Measurements from ENCODE around the gene AMBP.

Gene AMBP

DNA sequence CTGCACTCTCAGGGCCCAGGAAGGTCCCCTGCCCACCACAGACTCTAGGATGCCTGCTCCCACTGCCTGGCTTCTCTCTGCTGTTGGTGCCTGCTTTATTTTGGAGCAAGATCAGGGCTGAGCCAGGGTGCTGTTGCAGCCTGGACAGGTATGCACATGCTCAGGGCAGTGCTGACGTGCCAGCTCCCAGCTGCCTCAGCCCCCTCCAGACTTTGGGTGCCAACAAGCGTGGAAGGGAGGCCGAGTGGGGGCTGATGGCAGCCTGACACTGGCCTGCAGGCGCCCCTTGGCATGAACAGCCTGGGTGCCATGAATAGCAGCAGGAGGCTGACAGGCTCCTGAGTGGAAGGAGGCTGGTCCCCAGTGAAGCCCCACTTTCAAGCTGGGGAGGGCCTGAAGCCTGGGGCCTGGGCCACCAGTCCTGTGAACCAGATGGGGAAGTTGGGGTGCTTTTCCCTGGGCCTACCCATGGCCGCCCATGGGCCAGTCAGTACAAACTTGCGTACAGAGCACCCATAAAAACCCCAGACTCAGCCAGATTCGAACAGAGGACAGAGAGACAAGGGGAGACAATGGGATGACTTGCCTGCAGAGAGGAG, 6.8 kb downstream of the AMBP start:
- Histone ChIP-seq H3K36me3 (replicated peaks in 1 of 2; ENCODE audit: control insufficient read depth in 2 of 2, insufficient read depth in 2 of 2, low read length in 2 of 2) (no peaks in the 10 kb centered on the region), H4K8ac (ENCODE audit: low read depth, low read length) (no peak overlapping the region), H3K4ac (ENCODE audit: low read length) (no peak overlapping the region), H3K9ac (ENCODE audit: low read depth, low read length, poor library complexity) (no peak overlapping the region), H2AK5ac (ENCODE audit: low read depth, low read length) (peak overlapping the region; percentile 94), H2BK12ac (ENCODE audit: low read length) (no peak overlapping the region), H2BK15ac (ENCODE audit: low read length) (no peak overlapping the region), H3K79me1 (ENCODE audit: low read depth, low read length) (no peaks in the 10 kb centered on the region), H2BK120ac (ENCODE audit: low read depth, low read length) (peak overlapping the region; percentile 17), H3K4me3 (ENCODE audit: low read length in 2 of 2) (no peak overlapping the region), H2AFZ (ENCODE audit: low read length) (no peak overlapping the region), H3K27me3 (ENCODE audit: control insufficient read depth in 3 of 3, insufficient read depth in 3 of 3, low read depth in 1 of 3, low read length in 3 of 3) (peaks cover 0 to 2% (median 0%) of the 10 kb centered on the region in 3 experiments), H3K18ac (ENCODE audit: low read length) (peak overlapping the region; percentile 38), H3K27ac (replicated peaks; ENCODE audit: low read length) (no peak overlapping the region), H3K23ac (ENCODE audit: low read depth, low read length, poor library complexity) (peak overlapping the region; percentile 85), H4K91ac (ENCODE audit: low read depth, low read length, poor library complexity) (no peak overlapping the region), H3K4me1 (ENCODE audit: control insufficient read depth in 2 of 2, insufficient read depth in 1 of 2, low read depth in 1 of 2, low read length in 2 of 2) (no peaks in the 10 kb centered on the region), H3K9me3 (replicated peaks in 1 of 2; ENCODE audit: control insufficient read depth in 2 of 2, insufficient read depth in 1 of 2, low read depth in 1 of 2, low read length in 2 of 2) (no peaks in the 10 kb centered on the region), H3K4me2 (ENCODE audit: insufficient read depth, low read length, poor library complexity, severe bottlenecking) (no peak overlapping the region), H3K14ac (ENCODE audit: low read length) (peak overlapping the region; percentile 38), H2BK5ac (ENCODE audit: low read length) (no peak overlapping the region)
- DNase-seq (ENCODE audit: low spot score) = no peak
- WGBS, 2 donors (ENCODE audit: extremely low coverage in 2 of 2, insufficient read length in 2 of 2, insufficient replicate concordance in 1 of 2) = no CpG with 5 or more reads among the region's 7 CpGs

GRCh38 chr9:114070188-114071103, 7.7 kb downstream of the AMBP start:
- no peaks in the 10 kb centered on the region for H3K36me3 ChIP-seq (replicated peaks in 1 of 2; ENCODE audit: control insufficient read depth in 2 of 2, insufficient read depth in 2 of 2, low read length in 2 of 2)
- H2BK120ac ChIP-seq (ENCODE audit: low read depth, low read length) = peak overlapping the region; percentile 87
- H3K4me1 ChIP-seq (ENCODE audit: control insufficient read depth in 2 of 2, insufficient read depth in 1 of 2, low read depth in 1 of 2, low read length in 2 of 2) = no peaks in the 10 kb centered on the region
- H3K79me1 ChIP-seq (ENCODE audit: low read depth, low read length) = no peaks in the 10 kb centered on the region
- H2BK12ac ChIP-seq (ENCODE audit: low read length) = no peak overlapping the region
- no peak overlapping the region for H3K4ac ChIP-seq (ENCODE audit: low read length)
- peak overlapping the region; percentile 87 for H3K18ac ChIP-seq (ENCODE audit: low read length)
- H4K91ac ChIP-seq (ENCODE audit: low read depth, low read length, poor library complexity) = no peak overlapping the region
- H3K27ac ChIP-seq (replicated peaks; ENCODE audit: low read length) = no peak overlapping the region
- H2AK5ac ChIP-seq (ENCODE audit: low read depth, low read length) = peak overlapping the region; percentile 94
- H3K27me3 ChIP-seq (ENCODE audit: control insufficient read depth in 3 of 3, insufficient read depth in 3 of 3, low read depth in 1 of 3, low read length in 3 of 3) = peaks cover 0 to 2% (median 0%) of the 10 kb centered on the region in 3 experiments
- peak overlapping the region; percentile 35 for H3K23ac ChIP-seq (ENCODE audit: low read depth, low read length, poor library complexity)
- H3K14ac ChIP-seq (ENCODE audit: low read length) = peak overlapping the region; percentile 89
- DNase-seq (ENCODE audit: low spot score) = no peak
- WGBS, 2 donors (ENCODE audit: extremely low coverage in 2 of 2, insufficient read length in 2 of 2, insufficient replicate concordance in 1 of 2) = no CpG with 5 or more reads among the region's 17 CpGs
- H2BK5ac ChIP-seq (ENCODE audit: low read length) = no peak overlapping the region
- no peak overlapping the region for H3K9ac ChIP-seq (ENCODE audit: low read depth, low read length, poor library complexity)
- no peak overlapping the region for H2AFZ ChIP-seq (ENCODE audit: low read length)
- no peaks in the 10 kb centered on the region for H3K9me3 ChIP-seq (replicated peaks in 1 of 2; ENCODE audit: control insufficient read depth in 2 of 2, insufficient read depth in 1 of 2, low read depth in 1 of 2, low read length in 2 of 2)
- peak overlapping the region; percentile 67 for H2BK15ac ChIP-seq (ENCODE audit: low read length)
- H3K4me3 ChIP-seq (ENCODE audit: low read length in 2 of 2) = no peak overlapping the region
- H4K8ac ChIP-seq (ENCODE audit: low read depth, low read length) = no peak overlapping the region
- no peak overlapping the region for H3K4me2 ChIP-seq (ENCODE audit: insufficient read depth, low read length, poor library complexity, severe bottlenecking)

DNA sequence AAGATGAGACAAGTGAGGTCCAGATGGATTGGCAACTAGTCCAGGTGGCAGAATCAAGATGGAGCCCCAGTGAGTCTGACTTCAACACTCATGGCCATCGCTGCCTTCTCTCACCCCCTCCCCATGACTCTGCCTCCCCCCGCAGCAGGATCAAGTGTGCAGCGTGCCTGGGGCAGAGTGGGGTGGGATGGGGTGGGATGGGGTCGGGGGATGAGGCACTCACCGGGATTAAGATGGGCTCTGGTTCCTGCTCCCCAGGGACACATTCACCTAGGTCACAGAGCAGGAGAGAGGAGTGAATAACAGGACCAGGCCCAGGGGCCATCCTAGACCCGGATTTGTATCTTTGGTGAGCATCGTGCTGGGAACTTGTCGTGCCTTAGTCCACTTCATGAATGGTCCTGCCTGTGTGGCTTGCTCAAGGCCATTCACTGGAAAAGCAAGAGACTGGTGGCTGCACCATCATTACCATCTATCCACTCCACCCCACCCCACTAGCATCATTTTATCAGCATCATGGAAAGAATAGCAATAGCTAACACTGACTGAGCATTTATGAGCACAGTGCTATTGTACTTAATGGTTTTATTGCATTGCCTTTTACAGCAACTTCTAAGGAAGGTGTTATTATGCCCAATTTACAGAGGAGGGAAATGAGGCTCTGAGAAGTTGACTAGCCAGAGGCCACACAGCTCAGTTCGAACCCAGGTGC, 8.5 kb downstream of the AMBP start:
- Histone ChIP-seq H2BK120ac (ENCODE audit: low read depth, low read length) (no peak overlapping the region), H3K9ac (ENCODE audit: low read depth, low read length, poor library complexity) (no peak overlapping the region), H3K4me1 (ENCODE audit: control insufficient read depth in 2 of 2, insufficient read depth in 1 of 2, low read depth in 1 of 2, low read length in 2 of 2) (no peaks in the 10 kb centered on the region), H3K27ac (replicated peaks; ENCODE audit: low read length) (no peak overlapping the region), H2BK12ac (ENCODE audit: low read length) (no peak overlapping the region), H3K18ac (ENCODE audit: low read length) (peak overlapping the region; percentile 33), H3K23ac (ENCODE audit: low read depth, low read length, poor library complexity) (peak overlapping the region; percentile 35), H2AK5ac (ENCODE audit: low read depth, low read length) (peak overlapping the region; percentile 94), H3K14ac (ENCODE audit: low read length) (no peak overlapping the region), H3K36me3 (replicated peaks in 1 of 2; ENCODE audit: control insufficient read depth in 2 of 2, insufficient read depth in 2 of 2, low read length in 2 of 2) (no peaks in the 10 kb centered on the region), H2BK5ac (ENCODE audit: low read length) (no peak overlapping the region), H4K91ac (ENCODE audit: low read depth, low read length, poor library complexity) (no peak overlapping the region), H3K79me1 (ENCODE audit: low read depth, low read length) (no peaks in the 10 kb centered on the region), H4K8ac (ENCODE audit: low read depth, low read length) (no peak overlapping the region), H3K4me3 (ENCODE audit: low read length in 2 of 2) (no peak overlapping the region), H2BK15ac (ENCODE audit: low read length) (peak overlapping the region; percentile 67), H3K9me3 (replicated peaks in 1 of 2; ENCODE audit: control insufficient read depth in 2 of 2, insufficient read depth in 1 of 2, low read depth in 1 of 2, low read length in 2 of 2) (no peaks in the 10 kb centered on the region), H3K27me3 (ENCODE audit: control insufficient read depth in 3 of 3, insufficient read depth in 3 of 3, low read depth in 1 of 3, low read length in 3 of 3) (peaks cover 0 to 2% (median 0%) of the 10 kb centered on the region in 3 experiments), H3K4ac (ENCODE audit: low read length) (no peak overlapping the region), H3K4me2 (ENCODE audit: insufficient read depth, low read length, poor library complexity, severe bottlenecking) (no peak overlapping the region), H2AFZ (ENCODE audit: low read length) (no peak overlapping the region)
- WGBS, 2 donors (ENCODE audit: extremely low coverage in 2 of 2, insufficient read length in 2 of 2, insufficient replicate concordance in 1 of 2) = no CpG with 5 or more reads among the region's 9 CpGs
- DNase-seq (ENCODE audit: low spot score) = no peak

DNA sequence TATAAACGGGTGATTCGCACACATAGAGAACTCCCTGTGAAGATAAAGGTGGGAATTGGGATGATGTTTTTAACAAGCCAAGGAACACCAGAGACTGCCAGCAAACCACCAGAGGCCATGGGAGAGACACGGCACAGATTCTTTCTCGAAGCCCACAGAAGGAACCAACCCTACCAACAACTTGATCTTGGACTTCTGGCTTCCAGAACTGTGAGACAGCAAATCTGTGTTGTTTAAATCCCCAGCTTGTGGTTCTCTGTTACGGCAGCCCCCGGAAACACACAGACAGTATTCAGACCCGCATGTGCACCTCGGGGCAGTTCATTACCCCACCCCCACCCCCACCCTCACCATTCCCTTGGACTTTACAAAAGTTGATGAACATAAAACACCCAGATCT, 12.8 kb downstream of the AMBP start:
- WGBS, 2 donors (ENCODE audit: extremely low coverage in 2 of 2, insufficient read length in 2 of 2, insufficient replicate concordance in 1 of 2) = no CpG with 5 or more reads among the region's 8 CpGs
- H2BK15ac ChIP-seq (ENCODE audit: low read length) = no peak overlapping the region

More for the DNA sequence above, 12.8 kb downstream of the AMBP start:
- no peak overlapping the region for H2BK120ac ChIP-seq (ENCODE audit: low read depth, low read length)
- peaks cover 0 to 2% (median 0%) of the 10 kb centered on the region in 3 experiments for H3K27me3 ChIP-seq (ENCODE audit: control insufficient read depth in 3 of 3, insufficient read depth in 3 of 3, low read depth in 1 of 3, low read length in 3 of 3)
- H4K8ac ChIP-seq (ENCODE audit: low read depth, low read length) = no peak overlapping the region
- no peaks in the 10 kb centered on the region for H3K36me3 ChIP-seq (replicated peaks in 1 of 2; ENCODE audit: control insufficient read depth in 2 of 2, insufficient read depth in 2 of 2, low read length in 2 of 2)
- no peak overlapping the region for H3K14ac ChIP-seq (ENCODE audit: low read length)
- no peak overlapping the region for H3K18ac ChIP-seq (ENCODE audit: low read length)
- H2BK5ac ChIP-seq (ENCODE audit: low read length) = no peak overlapping the region
- H2BK12ac ChIP-seq (ENCODE audit: low read length) = no peak overlapping the region
- H3K23ac ChIP-seq (ENCODE audit: low read depth, low read length, poor library complexity) = no peak overlapping the region
- H3K4me2 ChIP-seq (ENCODE audit: insufficient read depth, low read length, poor library complexity, severe bottlenecking) = no peak overlapping the region
- H3K9ac ChIP-seq (ENCODE audit: low read depth, low read length, poor library complexity) = no peak overlapping the region
- H3K27ac ChIP-seq (replicated peaks; ENCODE audit: low read length) = no peak overlapping the region
- H3K9me3 ChIP-seq (replicated peaks in 1 of 2; ENCODE audit: control insufficient read depth in 2 of 2, insufficient read depth in 1 of 2, low read depth in 1 of 2, low read length in 2 of 2) = no peaks in the 10 kb centered on the region
- no peak overlapping the region for H2AK5ac ChIP-seq (ENCODE audit: low read depth, low read length)
- H3K79me1 ChIP-seq (ENCODE audit: low read depth, low read length) = no peaks in the 10 kb centered on the region
- H3K4ac ChIP-seq (ENCODE audit: low read length) = no peak overlapping the region
- DNase-seq (ENCODE audit: low spot score) = no peak
- no peak overlapping the region for H3K4me3 ChIP-seq (ENCODE audit: low read length in 2 of 2)
- no peak overlapping the region for H4K91ac ChIP-seq (ENCODE audit: low read depth, low read length, poor library complexity)
- H3K4me1 ChIP-seq (ENCODE audit: control insufficient read depth in 2 of 2, insufficient read depth in 1 of 2, low read depth in 1 of 2, low read length in 2 of 2) = no peaks in the 10 kb centered on the region
- no peak overlapping the region for H2AFZ ChIP-seq (ENCODE audit: low read length)
